HepG2 (cell line): Measurements from ENCODE around the gene IRS1. TPM values are rescaled to one million over a fixed set of nuclear protein-coding genes. Genes with fewer than 3 reads are reported as not detected.

ENCODE experiments used
- BRD4 ChIP-seq: sonication (generic); formaldehyde crosslinking; IDR thresholded peaks from 2 replicates; pipeline ENCODE4 v1.4.0; 2020; ENCODE audit warnings: missing genetic modification reagents
- DRAP1 ChIP-seq: IDR thresholded peaks from 2 replicates; pipeline ENCODE4 v1.6.1; 2016; ENCODE audit warnings: missing genetic modification reagents, missing compliant biosample characterization
- HNF4A ChIP-seq: sonication (generic); formaldehyde crosslinking; IDR thresholded peaks from 2 replicates; pipeline ENCODE4 v1.4.0; 2020; ENCODE audit warnings: missing genetic modification reagents
- HOXA5 ChIP-seq: sonication (generic); formaldehyde crosslinking; IDR thresholded peaks from 2 replicates; pipeline ENCODE4 v1.4.0; 2020; ENCODE audit warnings: missing genetic modification reagents
- TOE1 ChIP-seq: sonication (generic); formaldehyde crosslinking; IDR thresholded peaks from 2 replicates; pipeline ENCODE4 v1.4.0; 2020; ENCODE audit warnings: mild to moderate bottlenecking, missing genetic modification reagents
- TRIM22 ChIP-seq: fragments of 450-650 bp; IDR thresholded peaks from 2 replicates; pipeline ENCODE4 v1.6.1; 2017
- polyA plus RNA-seq, 8 experiments: library from polyadenylated mRNA; depleted of rRNA in 3 of 8; stranded (reverse) in 7 of 8; unstranded in 1 of 8; fragments of >200 nt; fragmentation: Illumina TruSeq in 4 of 8; extraction: Trizol in 4 of 8; gene quantifications; 2 replicates each; pipeline versions ENCODE4 v1.2.1 to v1.2.3, GENCODE V29; 2011 to 2016; ENCODE audit warnings: low read depth in 4 of 8, missing spikeins in 1 of 8, mixed read lengths in 1 of 8; ENCODE audit not compliant: insufficient read depth in 1 of 8
- total RNA-seq, 5 experiments: library from RNA; depleted of rRNA; stranded (reverse); fragments of >200 nt; fragmentation: Illumina TruSeq; extraction: Trizol; gene quantifications; 2 replicates each; pipeline ENCODE4 v1.2.3, GENCODE V29; 2016; ENCODE audit warnings: low read depth in 1 of 5
- TF ChIP-seq, protein P1 (sequence below): IDR thresholded peaks from 2 replicates; pipeline ENCODE4 v1.6.1; 2012; ENCODE audit warnings: low read length, improper control_type of control experiment

The IRS1 gene
- total and polyA plus RNA-seq, 2 of the 13 experiments (the other 11 are each of a cell fraction or from before 2014, with no cell fraction given) = 8.7 to 9.0 TPM

GRCh38 chr2:226760412-226761194 lies 39.0 kb downstream of the IRS1 start (continued):
- TF ChIP-seq DRAP1 (peak; percentile 47; the same call in 1 of the 2 replicates), HNF4A (CRISPR knock-in tag) (peak; percentile 99), HOXA5 (CRISPR knock-in tag) (peak; percentile 84; the same call in 1 of the 2 replicates), TOE1 (CRISPR knock-in tag) (0 out of 2 replicates have a peak, but pooled peaks have one; percentile 38), BRD4 (CRISPR knock-in tag) (0 out of 2 replicates have a peak, but pooled peaks have one; percentile 49), TRIM22 (no peak)
- TF ChIP-seq, protein P1, sequence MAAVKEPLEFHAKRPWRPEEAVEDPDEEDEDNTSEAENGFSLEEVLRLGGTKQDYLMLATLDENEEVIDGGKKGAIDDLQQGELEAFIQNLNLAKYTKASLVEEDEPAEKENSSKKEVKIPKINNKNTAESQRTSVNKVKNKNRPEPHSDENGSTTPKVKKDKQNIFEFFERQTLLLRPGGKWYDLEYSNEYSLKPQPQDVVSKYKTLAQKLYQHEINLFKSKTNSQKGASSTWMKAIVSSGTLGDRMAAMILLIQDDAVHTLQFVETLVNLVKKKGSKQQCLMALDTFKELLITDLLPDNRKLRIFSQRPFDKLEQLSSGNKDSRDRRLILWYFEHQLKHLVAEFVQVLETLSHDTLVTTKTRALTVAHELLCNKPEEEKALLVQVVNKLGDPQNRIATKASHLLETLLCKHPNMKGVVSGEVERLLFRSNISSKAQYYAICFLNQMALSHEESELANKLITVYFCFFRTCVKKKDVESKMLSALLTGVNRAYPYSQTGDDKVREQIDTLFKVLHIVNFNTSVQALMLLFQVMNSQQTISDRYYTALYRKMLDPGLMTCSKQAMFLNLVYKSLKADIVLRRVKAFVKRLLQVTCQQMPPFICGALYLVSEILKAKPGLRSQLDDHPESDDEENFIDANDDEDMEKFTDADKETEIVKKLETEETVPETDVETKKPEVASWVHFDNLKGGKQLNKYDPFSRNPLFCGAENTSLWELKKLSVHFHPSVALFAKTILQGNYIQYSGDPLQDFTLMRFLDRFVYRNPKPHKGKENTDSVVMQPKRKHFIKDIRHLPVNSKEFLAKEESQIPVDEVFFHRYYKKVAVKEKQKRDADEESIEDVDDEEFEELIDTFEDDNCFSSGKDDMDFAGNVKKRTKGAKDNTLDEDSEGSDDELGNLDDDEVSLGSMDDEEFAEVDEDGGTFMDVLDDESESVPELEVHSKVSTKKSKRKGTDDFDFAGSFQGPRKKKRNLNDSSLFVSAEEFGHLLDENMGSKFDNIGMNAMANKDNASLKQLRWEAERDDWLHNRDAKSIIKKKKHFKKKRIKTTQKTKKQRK = no peak
- TF ChIP-seq, all 625 proteins: peak for 197
